A549 (cell line): ENCODE data around the gene ROR2.

ENCODE experiments used
- BCL3 ChIP-seq: fragments of >200 bp; sonication (Bioruptor Twin); formaldehyde crosslinking; IDR thresholded peaks from 3 replicates; pipeline ENCODE4 v1.6.1; 2016
- CEBPB ChIP-seq, 2 experiments: fragments of >200 bp in 1 of 2; sonication (Bioruptor Twin) in 1 of 2; formaldehyde crosslinking in 1 of 2; IDR thresholded peaks; 2 replicates each; pipeline ENCODE4 v1.6.1; 2012 to 2016
- CTCF ChIP-seq: fragments of >200 bp; sonication (Bioruptor Twin); formaldehyde crosslinking; IDR thresholded peaks from 3 replicates; pipeline ENCODE4 v1.5.1; 2016
- EP300 ChIP-seq, 2 experiments: fragments of >200 bp; sonication (Bioruptor Twin); formaldehyde crosslinking; IDR thresholded peaks; 2 replicates in 1 of 2; 3 replicates in 1 of 2; pipeline ENCODE4 v1.6.1; 2016 to 2017
- HDAC2 ChIP-seq: fragments of 200-600 bp; sonication (generic); IDR thresholded peaks from 2 replicates; pipeline ENCODE4 v1.6.1; 2016
- JUN ChIP-seq, 2 experiments: fragments of >200 bp; sonication (Bioruptor Twin); formaldehyde crosslinking; IDR thresholded peaks; 2 replicates in 1 of 2; 3 replicates in 1 of 2; pipeline ENCODE4 v1.6.1; 2016 to 2017
- MAX ChIP-seq: IDR thresholded peaks from 2 replicates; pipeline ENCODE4 v1.6.1; 2012
- NFE2L2 ChIP-seq: fragments of 150-350 bp; conservative IDR thresholded peaks from 2 replicates; pipeline ENCODE4 v1.6.1; 2014; ENCODE audit warnings: low read length
- POLR2A ChIP-seq: IDR thresholded peaks from 2 replicates; pipeline ENCODE4 v1.6.1; 2012; ENCODE audit warnings: mild to moderate bottlenecking, low read length
- RAD21 ChIP-seq, 2 experiments: fragments of >200 bp in 1 of 2; sonication (Bioruptor Twin) in 1 of 2; formaldehyde crosslinking in 1 of 2; IDR thresholded peaks in 1 of 2; conservative IDR thresholded peaks in 1 of 2; 2 replicates in 1 of 2; 3 replicates in 1 of 2; pipeline ENCODE4 v1.6.1; 2012 to 2018; ENCODE audit warnings: inconsistent platforms in 1 of 2
- RCOR1 ChIP-seq: fragments of 150-350 bp; IDR thresholded peaks from 2 replicates; pipeline ENCODE4 v1.6.1; 2014; ENCODE audit warnings: antibody characterized with exemption, low read length, low read depth
- TF ChIP-seq, protein P1 (sequence below): fragments of 200-600 bp; sonication (generic); IDR thresholded peaks from 2 replicates; pipeline ENCODE4 v1.6.1; 2016; ENCODE audit warnings: antibody characterized with exemption, mild to moderate bottlenecking, moderate library complexity
- TF ChIP-seq, protein P2 (sequence below): IDR thresholded peaks from 2 replicates; pipeline ENCODE4 v1.6.1; 2012; ENCODE audit warnings: low read depth, borderline replicate concordance

- TF ChIP-seq BCL3, result no peak
- no peak for TF ChIP-seq CTCF
- TF ChIP-seq, protein P1, sequence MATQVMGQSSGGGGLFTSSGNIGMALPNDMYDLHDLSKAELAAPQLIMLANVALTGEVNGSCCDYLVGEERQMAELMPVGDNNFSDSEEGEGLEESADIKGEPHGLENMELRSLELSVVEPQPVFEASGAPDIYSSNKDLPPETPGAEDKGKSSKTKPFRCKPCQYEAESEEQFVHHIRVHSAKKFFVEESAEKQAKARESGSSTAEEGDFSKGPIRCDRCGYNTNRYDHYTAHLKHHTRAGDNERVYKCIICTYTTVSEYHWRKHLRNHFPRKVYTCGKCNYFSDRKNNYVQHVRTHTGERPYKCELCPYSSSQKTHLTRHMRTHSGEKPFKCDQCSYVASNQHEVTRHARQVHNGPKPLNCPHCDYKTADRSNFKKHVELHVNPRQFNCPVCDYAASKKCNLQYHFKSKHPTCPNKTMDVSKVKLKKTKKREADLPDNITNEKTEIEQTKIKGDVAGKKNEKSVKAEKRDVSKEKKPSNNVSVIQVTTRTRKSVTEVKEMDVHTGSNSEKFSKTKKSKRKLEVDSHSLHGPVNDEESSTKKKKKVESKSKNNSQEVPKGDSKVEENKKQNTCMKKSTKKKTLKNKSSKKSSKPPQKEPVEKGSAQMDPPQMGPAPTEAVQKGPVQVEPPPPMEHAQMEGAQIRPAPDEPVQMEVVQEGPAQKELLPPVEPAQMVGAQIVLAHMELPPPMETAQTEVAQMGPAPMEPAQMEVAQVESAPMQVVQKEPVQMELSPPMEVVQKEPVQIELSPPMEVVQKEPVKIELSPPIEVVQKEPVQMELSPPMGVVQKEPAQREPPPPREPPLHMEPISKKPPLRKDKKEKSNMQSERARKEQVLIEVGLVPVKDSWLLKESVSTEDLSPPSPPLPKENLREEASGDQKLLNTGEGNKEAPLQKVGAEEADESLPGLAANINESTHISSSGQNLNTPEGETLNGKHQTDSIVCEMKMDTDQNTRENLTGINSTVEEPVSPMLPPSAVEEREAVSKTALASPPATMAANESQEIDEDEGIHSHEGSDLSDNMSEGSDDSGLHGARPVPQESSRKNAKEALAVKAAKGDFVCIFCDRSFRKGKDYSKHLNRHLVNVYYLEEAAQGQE, result no peak
- TF ChIP-seq EP300 (IDR thresholded peaks at IDR 0.05), result no peak
- no peak for TF ChIP-seq RAD21 (conservative IDR thresholded peaks at IDR 0.05 in 1 of 2, IDR thresholded peaks at IDR 0.05 in 1 of 2)
- TF ChIP-seq, protein P2, sequence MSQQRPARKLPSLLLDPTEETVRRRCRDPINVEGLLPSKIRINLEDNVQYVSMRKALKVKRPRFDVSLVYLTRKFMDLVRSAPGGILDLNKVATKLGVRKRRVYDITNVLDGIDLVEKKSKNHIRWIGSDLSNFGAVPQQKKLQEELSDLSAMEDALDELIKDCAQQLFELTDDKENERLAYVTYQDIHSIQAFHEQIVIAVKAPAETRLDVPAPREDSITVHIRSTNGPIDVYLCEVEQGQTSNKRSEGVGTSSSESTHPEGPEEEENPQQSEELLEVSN, result no peak
- no peak for TF ChIP-seq RCOR1
- TF ChIP-seq POLR2A, result no peak
- TF ChIP-seq JUN (IDR thresholded peaks at IDR 0.05), result no peak
- no peak for TF ChIP-seq MAX
- no peak for TF ChIP-seq CEBPB (IDR thresholded peaks at IDR 0.05)
- no peak for TF ChIP-seq HDAC2
- no peak for TF ChIP-seq NFE2L2
Measured at GRCh38 chr9:91751922-91752321, 198.1 kb downstream of the ROR2 start.
